Ovary (tissue), 9 donors: ENCODE data around the gene C1orf174. TPM values are rescaled to one million over a fixed set of nuclear protein-coding genes. Genes with fewer than 3 reads are reported as not detected.

Experiments
- DNase-seq, 5 donors: peaks; one replicate each; pipeline ENCODE4 v3.0.0-alpha.2; 2019 to 2020
- H3K27ac ChIP-seq, 2 donors: fragments of 200-600 bp; one replicate each; pipeline versions ENCODE4 v1.5.1 to v1.8.0; 2019 to 2022
- H3K27me3 ChIP-seq: fragments of 200-600 bp; one replicate; pipeline ENCODE4 v1.8.0; 2022
- H3K36me3 ChIP-seq: fragments of 200-600 bp; sonication (generic); one replicate; pipeline ENCODE4 v1.5.1; 2019
- H3K4me1 ChIP-seq: one replicate; pipeline ENCODE4 v1.8.1; 2013; ENCODE audit warnings: mild to moderate bottlenecking, moderate library complexity; ENCODE audit not compliant: insufficient read depth
- H3K4me3 ChIP-seq: fragments of 200-600 bp; sonication (generic); one replicate; pipeline ENCODE4 v1.5.1; 2017
- H3K9me3 ChIP-seq, 2 donors: fragments of 200-600 bp in 1 of 2; sonication (generic) in 1 of 2; one replicate each; pipeline versions ENCODE4 v1.5.1 to v1.8.1; 2013 to 2019; ENCODE audit warnings: mild to moderate bottlenecking in 1 of 2, moderate library complexity in 1 of 2
- EP300 ChIP-seq: sonication (generic); formaldehyde crosslinking; IDR thresholded peaks from one replicate; pipeline ENCODE4 v1.6.1; 2017; ENCODE audit warnings: antibody characterized with exemption
- POLR2A ChIP-seq: fragments of 450-650 bp; IDR thresholded peaks from one replicate; pipeline ENCODE4 v1.6.1; 2017; ENCODE audit warnings: antibody characterized with exemption, mild to moderate bottlenecking, moderate library complexity
- WGBS, 3 donors: extraction: QIAGEN DNeasy Blood & Tissue Kit in 1 of 3; methylation state at CpG; one replicate each; pipeline versions ENCODE4 v1.1.5 to v1.1.7; 2013 to 2017; 5-methylcytosine and 5-hydroxymethylcytosine counted together
- intact Hi-C, 4 donors: fragments of 100-400 bp; cut with DNase I; formaldehyde crosslinking; loops; one replicate each; pipeline versions ENCODE4 v1.11.0 to v1.15.1; 2022 to 2023
- polyA plus RNA-seq, 2 donors: library from polyadenylated mRNA; stranded (reverse); fragments of 200-250 nt in 1 of 2; fragments of 350-450 nt in 1 of 2; fragmentation: Illumina TruSeq in 1 of 2; extraction: RNeasy Lipid Tissue Mini Kit (QIAGEN cat#74804) in 1 of 2; gene quantifications; one replicate each; pipeline ENCODE4 v1.2.3, GENCODE V29; 2013 to 2014
- total RNA-seq, 7 donors: library from RNA; depleted of rRNA in 2 of 7; stranded (reverse); fragments of >200 nt in 2 of 7; fragmentation: NEBNext Ultra II Directional in 3 of 7; extraction: Animal tissue kit (Norgen Biotek cat#: 25700) in 3 of 7; gene quantifications; one replicate each; pipeline versions ENCODE4 v1.1.0 to v1.2.4, GENCODE V29; 2016 to 2023
- TF ChIP-seq, protein P1 (sequence below), 3 donors: fragments of 450-650 bp in 2 of 3; fragments of 200-600 bp in 1 of 3; IDR thresholded peaks; one replicate each; pipeline versions ENCODE4 v1.5.1 to v1.8.0; 2016 to 2022; ENCODE audit warnings: antibody characterized with exemption in 3 of 3, mild to moderate bottlenecking in 1 of 3
- donor health status: DM: no; HTN: no; CAD: no; lungs with moderate emphysema.
- donor health status: DM: no; HTN: no; CAD: no.
- donor health status: Bipolar disorder and iron deficiency.
- donor health status: DM: yes; HTN: yes; CAD: no.
- donor health status: DM: no; HTN: no; CAD: no.
- donor health status: DM: yes; HTN: yes; CAD: no.

Gene C1orf174
- total and polyA plus RNA-seq, 9 donors: 12.9 to 23.9 (median 18.2) TPM

DNA sequence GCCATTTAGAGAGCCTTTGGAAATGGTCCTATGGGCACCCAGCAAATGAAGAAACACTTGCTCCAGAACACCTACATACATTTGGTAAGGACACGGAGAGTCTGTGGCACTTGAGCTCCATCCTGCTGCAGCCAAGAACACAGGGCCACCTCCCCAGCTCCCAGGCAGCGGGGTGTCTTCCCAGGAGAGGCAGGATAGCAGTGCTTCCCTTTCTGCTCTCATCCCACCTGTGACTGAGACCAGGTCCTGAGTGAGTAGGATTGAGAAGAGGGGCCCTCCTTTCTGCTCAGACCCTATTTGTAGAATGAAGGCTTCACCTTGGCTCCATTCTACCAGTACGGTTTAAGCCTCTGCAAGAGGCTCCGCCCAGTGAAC lies 4.1 kb downstream of the C1orf174 start:
- no peak overlapping the region for H3K4me3 ChIP-seq
- WGBS, 3 donors: 92 to 95% (median 93%) methylated on average over 4 of the region's 4 CpGs
- intact Hi-C loops: no loop called here
- no peaks in the 10 kb centered on the region for H3K27me3 ChIP-seq
- H3K4me1 ChIP-seq: peaks cover 6% of the 10 kb centered on the region
- H3K9me3 ChIP-seq: no peaks in the 10 kb centered on the region
- no peaks in the 10 kb centered on the region for H3K36me3 ChIP-seq
- H3K27ac ChIP-seq: no peak overlapping the region
- TF ChIP-seq EP300 (no peak), POLR2A (no peak)
- TF ChIP-seq, protein P1, sequence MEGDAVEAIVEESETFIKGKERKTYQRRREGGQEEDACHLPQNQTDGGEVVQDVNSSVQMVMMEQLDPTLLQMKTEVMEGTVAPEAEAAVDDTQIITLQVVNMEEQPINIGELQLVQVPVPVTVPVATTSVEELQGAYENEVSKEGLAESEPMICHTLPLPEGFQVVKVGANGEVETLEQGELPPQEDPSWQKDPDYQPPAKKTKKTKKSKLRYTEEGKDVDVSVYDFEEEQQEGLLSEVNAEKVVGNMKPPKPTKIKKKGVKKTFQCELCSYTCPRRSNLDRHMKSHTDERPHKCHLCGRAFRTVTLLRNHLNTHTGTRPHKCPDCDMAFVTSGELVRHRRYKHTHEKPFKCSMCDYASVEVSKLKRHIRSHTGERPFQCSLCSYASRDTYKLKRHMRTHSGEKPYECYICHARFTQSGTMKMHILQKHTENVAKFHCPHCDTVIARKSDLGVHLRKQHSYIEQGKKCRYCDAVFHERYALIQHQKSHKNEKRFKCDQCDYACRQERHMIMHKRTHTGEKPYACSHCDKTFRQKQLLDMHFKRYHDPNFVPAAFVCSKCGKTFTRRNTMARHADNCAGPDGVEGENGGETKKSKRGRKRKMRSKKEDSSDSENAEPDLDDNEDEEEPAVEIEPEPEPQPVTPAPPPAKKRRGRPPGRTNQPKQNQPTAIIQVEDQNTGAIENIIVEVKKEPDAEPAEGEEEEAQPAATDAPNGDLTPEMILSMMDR (IDR thresholded peaks at IDR 0.05): no peak
- DNase-seq: no peak

DNA sequence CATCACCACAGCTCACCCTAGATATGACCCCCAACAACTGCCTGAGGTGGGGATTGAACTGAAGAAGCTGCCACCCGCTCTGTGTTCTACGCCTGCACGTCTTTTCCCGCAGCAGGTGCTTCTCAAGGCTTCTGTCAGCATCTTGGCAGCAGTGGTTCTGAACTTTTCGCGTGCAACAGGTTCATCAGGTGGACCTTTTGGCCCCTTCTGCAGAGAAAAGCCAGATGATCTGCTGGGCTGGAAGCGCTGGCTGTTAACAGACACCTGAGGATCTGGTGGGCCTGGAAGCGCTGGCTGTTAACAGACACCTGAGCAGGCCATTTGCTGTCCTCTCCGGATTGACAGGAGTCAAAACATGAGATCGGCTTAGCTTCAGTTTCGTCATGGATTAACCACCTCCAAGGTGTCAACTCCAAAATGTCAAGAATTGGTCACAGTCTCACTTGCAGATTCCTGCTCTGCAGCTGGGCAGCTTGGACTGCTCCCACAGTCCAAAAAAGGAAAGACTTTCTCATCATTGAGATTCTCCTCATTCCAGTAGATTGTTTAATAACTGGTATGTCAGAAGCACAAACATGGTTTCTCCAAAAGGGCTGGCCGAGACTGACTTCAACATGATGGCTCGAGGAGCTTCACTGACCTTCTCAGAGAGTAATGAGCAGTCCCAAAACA lies 4.7 kb downstream of the C1orf174 start:
- Histone ChIP-seq H3K27ac (no peak overlapping the region), H3K9me3 (no peaks in the 10 kb centered on the region), H3K4me1 (peaks cover 6% of the 10 kb centered on the region), H3K36me3 (no peaks in the 10 kb centered on the region), H3K27me3 (no peaks in the 10 kb centered on the region), H3K4me3 (no peak overlapping the region)
- TF ChIP-seq, protein P1 (IDR thresholded peaks at IDR 0.05): no peak
- TF ChIP-seq EP300 (no peak), POLR2A (no peak)
- WGBS, 3 donors: 80 to 83% (median 83%) methylated on average over 11 to 13 of the region's 13 CpGs
- intact Hi-C loops: no loop called here
- no peak for DNase-seq

DNA sequence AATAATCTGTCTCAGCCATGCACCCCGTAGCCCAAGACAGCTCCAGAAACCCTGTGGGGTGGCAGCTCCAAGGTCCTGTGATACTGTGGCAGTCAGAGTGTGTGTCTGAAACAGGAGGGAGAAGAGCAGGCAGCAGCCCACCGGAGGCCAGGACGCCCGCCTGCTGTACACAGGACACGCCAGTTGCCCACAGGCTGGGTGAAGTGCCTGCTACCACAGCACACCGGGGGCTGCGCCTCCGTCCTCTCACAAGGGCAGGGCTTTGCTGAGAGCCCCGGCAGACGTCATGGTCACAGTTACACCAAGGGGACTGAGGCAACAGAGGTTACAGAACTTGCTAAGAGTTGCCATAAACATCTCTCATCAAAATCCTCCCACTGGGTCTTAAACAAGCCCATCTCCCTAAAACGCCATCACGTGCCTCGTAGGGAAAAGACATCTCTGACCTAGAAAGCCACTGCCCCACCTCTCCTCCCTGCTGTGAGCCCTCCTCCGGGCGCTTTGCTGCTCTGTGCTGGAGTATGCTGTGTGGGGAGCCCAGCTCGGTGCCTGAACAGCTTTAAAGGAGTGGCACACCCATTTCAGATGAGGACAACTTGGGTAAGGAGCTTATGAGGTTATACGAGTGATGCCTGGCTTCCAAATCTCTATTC lies 5.3 kb downstream of the C1orf174 start:
- Histone ChIP-seq H3K27ac (no peak overlapping the region), H3K4me1 (peaks cover 6% of the 10 kb centered on the region), H3K27me3 (no peaks in the 10 kb centered on the region), H3K4me3 (no peak overlapping the region), H3K9me3 (no peaks in the 10 kb centered on the region), H3K36me3 (no peaks in the 10 kb centered on the region)
- WGBS, 3 donors: 86 to 94% (median 92%) methylated on average over 17 of the region's 17 CpGs
- TF ChIP-seq POLR2A (no peak), EP300 (no peak)
- TF ChIP-seq, protein P1 (IDR thresholded peaks at IDR 0.05): no peak
- intact Hi-C loops: no loop called here
- no peak for DNase-seq

DNA sequence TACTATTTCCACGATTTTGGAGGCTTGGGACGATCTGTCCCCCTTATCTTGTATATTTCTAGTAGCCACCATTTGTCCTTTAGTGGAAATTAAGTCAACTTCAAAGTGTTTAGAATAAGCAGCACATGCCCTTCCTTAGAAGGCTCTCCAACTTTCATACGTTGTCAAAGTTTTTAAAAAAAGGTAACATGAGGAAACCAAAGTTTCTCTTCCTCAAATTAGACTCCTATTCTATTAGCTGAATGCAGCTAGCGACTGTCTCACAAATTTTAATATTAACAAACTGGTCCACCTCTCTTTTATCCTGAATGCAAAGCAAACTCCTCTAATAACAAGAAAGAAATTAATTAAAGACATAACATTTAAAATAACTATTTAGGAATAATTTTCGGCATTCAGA lies 6.9 kb downstream of the C1orf174 start:
- no peak overlapping the region for H3K4me3 ChIP-seq
- DNase-seq: no peak
- no peaks in the 10 kb centered on the region for H3K9me3 ChIP-seq
- no peaks in the 10 kb centered on the region for H3K27me3 ChIP-seq
- H3K27ac ChIP-seq: no peak overlapping the region
- TF ChIP-seq EP300: no peak
- TF ChIP-seq, protein P1 (IDR thresholded peaks at IDR 0.05): no peak
- no peak for TF ChIP-seq POLR2A
- 70 to 86% (median 71%) methylated on average over 5 of the region's 5 CpGs for WGBS, 3 donors
- intact Hi-C loops: no loop called here
- H3K36me3 ChIP-seq: no peaks in the 10 kb centered on the region
- peaks cover 2% of the 10 kb centered on the region for H3K4me1 ChIP-seq
